DND-41 (cell line): ENCODE data around the gene SIGLEC1.

ENCODE experiments used
- EZH2 ChIP-seq: IDR thresholded peaks from 3 replicates; pipeline ENCODE4 v1.6.1; 2012; ENCODE audit warnings: borderline replicate concordance, low read depth, mild to moderate bottlenecking, moderate library complexity, low read length, inconsistent platforms; ENCODE audit not compliant: severe bottlenecking
- TF ChIP-seq, protein P1 (sequence below): IDR thresholded peaks from 2 replicates; pipeline ENCODE4 v1.5.1; 2012; ENCODE audit warnings: borderline replicate concordance, low read length, moderate library complexity, mild to moderate bottlenecking; ENCODE audit not compliant: poor library complexity, severe bottlenecking; ENCODE audit errors: extremely low read depth

DNA sequence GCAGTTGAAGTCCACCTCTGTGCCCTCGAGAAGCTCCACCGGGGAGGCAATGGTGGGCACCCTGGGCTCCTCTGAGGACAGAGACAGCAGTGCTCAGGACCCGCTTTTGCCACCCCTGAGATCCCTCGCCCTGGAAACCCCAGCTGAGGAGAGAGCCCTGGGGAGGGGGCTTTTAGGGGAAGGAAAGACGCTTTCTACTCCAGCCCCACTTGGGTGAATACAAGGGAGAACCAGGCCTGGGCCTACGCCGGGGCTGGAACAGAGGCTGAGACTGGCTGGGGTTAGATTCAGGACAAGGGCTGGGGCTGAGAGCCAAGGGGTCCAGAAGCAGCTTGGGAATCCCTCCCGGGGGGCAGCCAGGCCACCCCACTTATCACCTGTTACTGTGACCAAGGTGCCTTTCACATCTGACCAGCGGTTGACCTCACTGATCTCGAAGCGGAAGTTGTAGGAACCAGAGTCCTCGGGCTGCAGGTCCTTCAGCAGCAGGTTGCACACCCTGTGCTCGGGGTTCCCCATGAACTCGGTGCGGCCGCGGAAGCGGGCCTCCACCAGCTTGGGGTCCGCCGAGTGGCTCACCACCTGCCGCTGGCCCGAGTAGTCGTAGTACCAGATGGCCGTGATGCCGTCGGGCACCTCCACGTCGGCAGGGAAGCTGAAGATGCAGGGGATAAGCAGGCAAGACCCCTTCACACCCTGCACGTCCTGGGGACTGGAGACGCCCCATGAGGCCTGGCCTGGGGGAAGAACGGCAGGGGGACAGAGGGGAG is 6.2 kb downstream of the SIGLEC1 start:
- TF ChIP-seq, protein P1, sequence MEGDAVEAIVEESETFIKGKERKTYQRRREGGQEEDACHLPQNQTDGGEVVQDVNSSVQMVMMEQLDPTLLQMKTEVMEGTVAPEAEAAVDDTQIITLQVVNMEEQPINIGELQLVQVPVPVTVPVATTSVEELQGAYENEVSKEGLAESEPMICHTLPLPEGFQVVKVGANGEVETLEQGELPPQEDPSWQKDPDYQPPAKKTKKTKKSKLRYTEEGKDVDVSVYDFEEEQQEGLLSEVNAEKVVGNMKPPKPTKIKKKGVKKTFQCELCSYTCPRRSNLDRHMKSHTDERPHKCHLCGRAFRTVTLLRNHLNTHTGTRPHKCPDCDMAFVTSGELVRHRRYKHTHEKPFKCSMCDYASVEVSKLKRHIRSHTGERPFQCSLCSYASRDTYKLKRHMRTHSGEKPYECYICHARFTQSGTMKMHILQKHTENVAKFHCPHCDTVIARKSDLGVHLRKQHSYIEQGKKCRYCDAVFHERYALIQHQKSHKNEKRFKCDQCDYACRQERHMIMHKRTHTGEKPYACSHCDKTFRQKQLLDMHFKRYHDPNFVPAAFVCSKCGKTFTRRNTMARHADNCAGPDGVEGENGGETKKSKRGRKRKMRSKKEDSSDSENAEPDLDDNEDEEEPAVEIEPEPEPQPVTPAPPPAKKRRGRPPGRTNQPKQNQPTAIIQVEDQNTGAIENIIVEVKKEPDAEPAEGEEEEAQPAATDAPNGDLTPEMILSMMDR, result no peak
- no peak for TF ChIP-seq EZH2
